MM.1S (cell line): ENCODE data around the gene SSR2.

Experiments
- CTCF ChIP-seq: fragments of 300-600 bp; sonication (generic); IDR thresholded peaks from 2 replicates; pipeline ENCODE4 v1.5.1; 2016; ENCODE audit warnings: antibody characterized with exemption, low read length, mixed read lengths
- EZH2 ChIP-seq: fragments of 300-600 bp; sonication (generic); optimal IDR thresholded peaks from 2 replicates; pipeline ENCODE3; 2017; ENCODE audit warnings: low read depth, mild to moderate bottlenecking, antibody characterized with exemption, low read length, mixed read lengths

GRCh38 chr1:155996166-155996565 is 24.6 kb downstream of the SSR2 start:
- TF ChIP-seq CTCF, result no peak
- no peak for TF ChIP-seq EZH2
